Pons (tissue), 1 donor: ENCODE measurements around the gene CELF1.
"Not testable (repeated sequence)": the region's sequence is repeated elsewhere in the genome, so short reads cannot be mapped to it uniquely, and the experiment has no call there.

ENCODE experiments used
- DNase-seq: peaks from one replicate; pipeline ENCODE4 v3.0.0-alpha.2; 2016; ENCODE audit warnings: low spot score

CELF1 gene

GRCh38 chr11:47538741-47539565, 14.0 kb downstream of the CELF1 start:
- DNase-seq: peak; percentile 84

GRCh38 chr11:47536915-47537314, 16.0 kb downstream of the CELF1 start:
- no peak for DNase-seq

GRCh38 chr11:47534704-47535251, 18.2 kb downstream of the CELF1 start:
- no peak for DNase-seq

GRCh38 chr11:47533690-47534151, 19.2 kb downstream of the CELF1 start:
- no peak for DNase-seq

- DNase-seq: no peak
Measured at GRCh38 chr11:47532597-47533213, 20.2 kb downstream of the CELF1 start.

- no peak for DNase-seq
Measured at GRCh38 chr11:47531666-47532065, 21.3 kb downstream of the CELF1 start.

- DNase-seq: not testable (repeated sequence)
Measured at GRCh38 chr11:47530721-47531120, 22.2 kb downstream of the CELF1 start.

- DNase-seq: no peak
Measured at GRCh38 chr11:47529951-47530350, 23.0 kb downstream of the CELF1 start.

- no peak for DNase-seq
Measured at GRCh38 chr11:47527186-47527585, 25.7 kb downstream of the CELF1 start.

GRCh38 chr11:47526032-47526431, 26.9 kb downstream of the CELF1 start:
- DNase-seq: not testable (repeated sequence)

GRCh38 chr11:47524291-47524874, 28.5 kb downstream of the CELF1 start:
- DNase-seq: no peak

- DNase-seq: peak; percentile 55
Measured at GRCh38 chr11:47523490-47524225, 29.3 kb downstream of the CELF1 start.

GRCh38 chr11:47518212-47518964, 34.5 kb downstream of the CELF1 start:
- DNase-seq: no peak

GRCh38 chr11:47516984-47517853, 35.7 kb downstream of the CELF1 start:
- DNase-seq: no peak

GRCh38 chr11:47516155-47516554, 36.8 kb downstream of the CELF1 start:
- no peak for DNase-seq

- no peak for DNase-seq
Measured at GRCh38 chr11:47514825-47515647, 37.9 kb downstream of the CELF1 start.

GRCh38 chr11:47512701-47513100, 40.2 kb downstream of the CELF1 start:
- DNase-seq: no peak

GRCh38 chr11:47511917-47512316, 41.0 kb downstream of the CELF1 start:
- DNase-seq: no peak

- no peak for DNase-seq
Measured at GRCh38 chr11:47510209-47510608, 42.7 kb downstream of the CELF1 start.
